A549 (cell line): ENCODE results near the gene P3H2. TPM values are rescaled to one million over a fixed set of nuclear protein-coding genes. Genes with fewer than 3 reads are reported as not detected.

Experiments used
- ATAC-seq, 2 experiments: fragments of 200-7000 bp in 1 of 2; fragments of >200 bp in 1 of 2; cut with Nextera tagmentation in 1 of 2; cut with Tn5 transposase in 1 of 2; 3 replicates each; pipeline versions ENCODE4 v1.8.0 to v1.9.1; 2018 to 2020; ENCODE audit warnings: mild to moderate bottlenecking in 1 of 2, moderate library complexity in 1 of 2
- CTCF ChIA-PET: fragments of 300-600 bp; sonication (Branson Sonifier 250); formaldehyde crosslinking; extraction: SDS; loops from one replicate; lab custom pipeline; 2021; ENCODE audit warnings: antibody characterized with exemption, inconsistent platforms; lab: Yijun Ruan, JAX
- POLR2A ChIA-PET: fragments of 350-600 bp; formaldehyde crosslinking; extraction: SDS; loops from one replicate; lab custom pipeline; 2021; ENCODE audit warnings: antibody characterized with exemption, inconsistent platforms; lab: Yijun Ruan, JAX
- DNase-seq, 2 experiments: peaks; one replicate each; pipeline versions ENCODE4 v3.0.0 to v3.0.0-alpha.2; 2011 to 2016; ENCODE audit warnings: low read depth in 1 of 2, low spot score in 1 of 2
- FAIRE-seq: peaks from 2 replicates; lab custom pipeline; 2011; peaks lifted over from hg19 to GRCh38; lab: Jason Lieb, UNC
- H3K27ac ChIP-seq, 2 experiments: fragments of >200 bp; sonication (Bioruptor Twin); formaldehyde crosslinking; 3 replicates each; pipeline ENCODE4 v1.5.1; 2016 to 2017
- H3K4me1 ChIP-seq: fragments of >200 bp; sonication (Bioruptor Twin); formaldehyde crosslinking; 3 replicates; pipeline ENCODE4 v1.6.1; 2016
- H3K4me2 ChIP-seq: fragments of >200 bp; sonication (Bioruptor Twin); formaldehyde crosslinking; 3 replicates; pipeline ENCODE4 v1.6.1; 2016
- H3K4me3 ChIP-seq: fragments of >200 bp; sonication (Bioruptor Twin); formaldehyde crosslinking; 3 replicates; pipeline ENCODE4 v1.5.1; 2016
- H3K9me3 ChIP-seq: fragments of >200 bp; sonication (Bioruptor Twin); formaldehyde crosslinking; 3 replicates; pipeline ENCODE4 v1.6.1; 2016
- ATOH8 ChIP-seq: fragments of 250-450 bp; sonication (Bioruptor Pico); IDR thresholded peaks from 2 replicates; pipeline ENCODE4 v1.5.0; 2020; ENCODE audit warnings: low read depth, mild to moderate bottlenecking, moderate library complexity
- CBX2 ChIP-seq: fragments of 200-600 bp; sonication (generic); IDR thresholded peaks from 2 replicates; pipeline ENCODE4 v1.6.1; 2016; ENCODE audit warnings: low read depth, mild to moderate bottlenecking, borderline replicate concordance
- ELK1 ChIP-seq: fragments of 150-350 bp; IDR thresholded peaks from 2 replicates; pipeline ENCODE4 v1.6.1; 2014; ENCODE audit warnings: low read depth, mild to moderate bottlenecking, low read length
- ESRRA ChIP-seq: fragments of 150-350 bp; IDR thresholded peaks from 2 replicates; pipeline ENCODE4 v1.6.1; 2014; ENCODE audit warnings: mild to moderate bottlenecking, low read length, borderline replicate concordance
- GATA3 ChIP-seq: IDR thresholded peaks from 2 replicates; pipeline ENCODE4 v1.6.1; 2012; ENCODE audit warnings: borderline replicate concordance
- HDAC2 ChIP-seq: fragments of 200-600 bp; sonication (generic); IDR thresholded peaks from 2 replicates; pipeline ENCODE4 v1.6.1; 2016
- HMGXB4 ChIP-seq: fragments of 250-450 bp; sonication (Bioruptor Pico); IDR thresholded peaks from 2 replicates; pipeline ENCODE4 v1.5.0; 2021; ENCODE audit warnings: mild to moderate bottlenecking, moderate library complexity, borderline replicate concordance
- JUN ChIP-seq, 2 experiments: fragments of >200 bp; sonication (Bioruptor Twin); formaldehyde crosslinking; IDR thresholded peaks; 2 replicates in 1 of 2; 3 replicates in 1 of 2; pipeline ENCODE4 v1.6.1; 2016 to 2017
- KDM5A ChIP-seq: fragments of 200-600 bp; sonication (generic); IDR thresholded peaks from 2 replicates; pipeline ENCODE4 v1.6.1; 2016; ENCODE audit warnings: antibody characterized with exemption, mild to moderate bottlenecking
- MAFK ChIP-seq: fragments of 450-650 bp; IDR thresholded peaks from 2 replicates; pipeline ENCODE4 v1.6.1; 2014; ENCODE audit not compliant: partially characterized antibody
- NFE2L2 ChIP-seq: fragments of 150-350 bp; conservative IDR thresholded peaks from 2 replicates; pipeline ENCODE4 v1.6.1; 2014; ENCODE audit warnings: low read length
- NR3C1 ChIP-seq: fragments of >200 bp; sonication (Bioruptor Twin); formaldehyde crosslinking; IDR thresholded peaks from 3 replicates; pipeline ENCODE4 v1.6.1; 2017
- PBX3 ChIP-seq: IDR thresholded peaks from 2 replicates; pipeline ENCODE4 v1.6.1; 2012
- RNF2 ChIP-seq: fragments of 200-600 bp; sonication (generic); IDR thresholded peaks from 2 replicates; pipeline ENCODE4 v1.6.1; 2016; ENCODE audit warnings: low read depth, mild to moderate bottlenecking, antibody characterized with exemption, moderate library complexity, borderline replicate concordance
- SMC3 ChIP-seq: fragments of >200 bp; sonication (Bioruptor Twin); formaldehyde crosslinking; IDR thresholded peaks from 3 replicates; pipeline ENCODE4 v1.6.1; 2018; ENCODE audit warnings: inconsistent platforms
- SREBF2 ChIP-seq: fragments of 450-650 bp; IDR thresholded peaks from 2 replicates; pipeline ENCODE4 v1.6.1; 2014; ENCODE audit warnings: mild to moderate bottlenecking, moderate library complexity
- TFCP2L1 ChIP-seq: fragments of 250-450 bp; sonication (Bioruptor Pico); IDR thresholded peaks from 2 replicates; pipeline ENCODE4 v1.5.0; 2021; ENCODE audit warnings: mild to moderate bottlenecking
- ZC3H11A ChIP-seq: fragments of 450-650 bp; IDR thresholded peaks from 2 replicates; pipeline ENCODE4 v1.6.1; 2014; ENCODE audit warnings: antibody characterized with exemption, mild to moderate bottlenecking
- ZFP36 ChIP-seq: fragments of 450-650 bp; IDR thresholded peaks from 2 replicates; pipeline ENCODE4 v1.6.1; 2014; ENCODE audit warnings: borderline replicate concordance; ENCODE audit not compliant: partially characterized antibody
- ZNF302 ChIP-seq: fragments of 250-450 bp; sonication (Bioruptor Pico); IDR thresholded peaks from 2 replicates; pipeline ENCODE4 v1.9.0; 2021; ENCODE audit warnings: inconsistent platforms, mild to moderate bottlenecking, moderate library complexity
- WGBS: methylation state at CpG from one replicate; pipeline ENCODE4 v1.1.6; 2017; ENCODE audit errors: missing lambda C conversion rate; 5-methylcytosine and 5-hydroxymethylcytosine counted together
- polyA plus RNA-seq, 4 experiments: library from polyadenylated mRNA; depleted of rRNA in 3 of 4; stranded (reverse); fragments of >200 nt; fragmentation: RNase III in 1 of 4; extraction: RNeasy Plus Mini Kit Qiagen cat#74134 plus additional on column Dnase treatment in 1 of 4; gene quantifications; 2 replicates in 3 of 4; 3 replicates in 1 of 4; pipeline ENCODE4 v1.2.3, GENCODE V29; 2011 to 2017

Gene P3H2
- polyA plus RNA-seq, 2 of the 4 experiments (the other 2 are of a cell fraction), result 56.6 to 72.5 TPM

GRCh38 chr3:190070622-190071347 lies 49.9 kb downstream of the P3H2 start:
- Histone ChIP-seq H3K9me3 (no peaks in the 10 kb centered on the region), H3K4me3 (no peak overlapping the region), H3K4me2 (peak overlapping the region; percentile 49), H3K4me1 (peaks cover 50% of the 10 kb centered on the region), H3K27ac (peak overlapping the region in 1 of 2 experiments; percentile 30; a peak in 2 of 6 replicates)
- WGBS, result 39% methylated on average over 5 of the region's 5 CpGs
- CTCF ChIA-PET, result interaction anchor here (1.0 to 1.7 kb wide), 3 partner anchors 15 to 50 kb away, joined by 3 to 4 read pairs (median 3); no protein-coding TSS in a partner anchor
- DNase-seq (no peak), ATAC-seq (no peak), FAIRE-seq (no peak)
- TF ChIP-seq SMC3, result no peak
- TF ChIP-seq GATA3, result peak; percentile 47
- TF ChIP-seq MAFK, result peak; percentile 55
- TF ChIP-seq HMGXB4, result no peak
- POLR2A ChIA-PET, result no interaction called here

- CTCF ChIA-PET, result no interaction called here
- WGBS, result 71% methylated on average over 2 of the region's 2 CpGs
- POLR2A ChIA-PET, result no interaction called here
- no peak for DNase-seq
- Histone ChIP-seq H3K4me2 (peak overlapping the region; percentile 79), H3K4me1 (peaks cover 45% of the 10 kb centered on the region), H3K27ac (peak overlapping the region; percentile 74 to 86), H3K9me3 (no peaks in the 10 kb centered on the region), H3K4me3 (no peak overlapping the region)
- ATAC-seq, result no peak; a peak in 1 of 6 replicates
- FAIRE-seq, result no peak
- TF ChIP-seq CBX2 (no peak), TFCP2L1 (CRISPR knock-in tag) (no peak), ZFP36 (no peak), ATOH8 (CRISPR knock-in tag) (no peak), ZNF302 (CRISPR knock-in tag) (no peak), PBX3 (no peak), ELK1 (no peak), RNF2 (no peak), HDAC2 (no peak), NFE2L2 (no peak), NR3C1 (no peak), ESRRA (no peak), SMC3 (no peak), JUN (IDR thresholded peaks at IDR 0.05) (no peak), ZC3H11A (no peak), KDM5A (no peak), SREBF2 (no peak)
These were observed 55.5 kb downstream of the P3H2 start for GRCh38 chr3:190065204-190065603.
